A673 (cell line): ENCODE measurements around the gene SPEG.

Experiments used
- CTCF ChIP-seq: fragments of 300-800, 200-600 bp; sonication (generic); conservative IDR thresholded peaks from 2 replicates; pipeline ENCODE4 v1.5.1; 2017; ENCODE audit warnings: low read depth, mild to moderate bottlenecking, antibody characterized with exemption, low read length, moderate library complexity, mixed read lengths
- EZH2 ChIP-seq: fragments of 200-600 bp; sonication (generic); IDR thresholded peaks from 2 replicates; pipeline ENCODE4 v1.6.1; 2017; ENCODE audit warnings: borderline replicate concordance, low read depth, mild to moderate bottlenecking, mixed read lengths, antibody characterized with exemption, low read length; ENCODE audit not compliant: poor library complexity, severe bottlenecking

GRCh38 chr2:219419331-219420197, 15.1 kb upstream of the SPEG start:
- TF ChIP-seq CTCF: no peak
- no peak for TF ChIP-seq EZH2
